Stimulated activated naive CD8-positive, alpha-beta T cell treated with anti-CD3 and anti-CD28 coated beads, Interleukin-15, amount 100 ng/mL, for 72 hours (primary cell): ENCODE results near the gene GLIPR2.

ENCODE experiments used
- ATAC-seq: fragments of 150-1000 bp; cut with Tn5 transposase; 2 replicates; pipeline ENCODE4 v1.10.0; 2021; ENCODE audit warnings: mild to moderate bottlenecking, moderate library complexity
- DNase-seq, 2 donors: peaks; one replicate each; pipeline ENCODE4 v3.0.0; 2021 to 2022
- H3K27ac Mint-ChIP-seq, 2 donors: one replicate each; pipeline ENCODE4 v1.8.0; 2022; ENCODE audit warnings: mild to moderate bottlenecking in 2 of 2, mixed read lengths in 2 of 2, moderate library complexity in 2 of 2
- H3K27me3 Mint-ChIP-seq: one replicate; pipeline ENCODE4 v1.8.0; 2022; ENCODE audit warnings: mixed read lengths
- H3K4me1 Mint-ChIP-seq: one replicate; pipeline ENCODE4 v1.8.0; 2022; ENCODE audit warnings: mild to moderate bottlenecking, mixed read lengths
- H3K4me3 Mint-ChIP-seq, 2 donors: one replicate each; pipeline ENCODE4 v1.8.0; 2022; ENCODE audit warnings: mild to moderate bottlenecking in 2 of 2, mixed read lengths in 2 of 2, moderate library complexity in 1 of 2
- H3K9me3 Mint-ChIP-seq, 2 donors: one replicate each; pipeline ENCODE4 v1.8.0; 2022; ENCODE audit warnings: mixed read lengths in 2 of 2

The GLIPR2 gene

DNA sequence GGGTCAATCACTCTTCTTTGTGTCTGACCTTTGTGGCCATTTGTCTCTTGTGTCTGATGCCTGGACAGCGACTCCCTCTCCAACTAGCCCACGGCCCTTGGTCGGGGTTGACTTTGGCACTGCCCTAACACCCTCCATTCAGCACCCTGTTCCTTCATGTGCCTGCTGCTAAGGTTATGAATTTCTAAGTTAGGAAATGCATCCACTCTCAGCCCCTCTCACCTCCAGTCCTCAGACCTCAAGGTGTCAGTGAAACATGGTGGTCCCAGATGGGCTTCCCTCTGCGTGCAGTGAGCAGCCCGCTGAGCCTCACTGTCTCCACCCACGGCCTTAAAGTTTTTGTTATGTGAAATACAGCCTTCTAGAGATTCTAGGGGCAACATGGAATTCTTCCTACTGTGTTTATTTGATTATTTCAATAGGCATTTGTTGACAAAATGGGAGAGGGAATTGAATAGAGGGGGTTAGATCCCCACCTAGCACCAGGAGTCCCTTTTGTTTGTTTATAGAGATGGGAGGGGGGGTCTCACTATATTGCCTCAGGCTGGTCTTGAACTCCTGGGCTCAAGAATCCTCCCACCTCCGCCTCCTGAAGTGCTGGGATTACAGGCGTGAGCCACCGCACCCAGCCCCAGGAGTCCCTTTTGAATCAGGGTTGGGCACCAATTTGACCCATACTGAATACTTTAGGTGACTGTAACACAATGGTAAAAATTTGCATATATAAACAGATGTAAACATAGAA, 1.6 kb upstream of the GLIPR2 start:
- Mint-ChIP-seq H3K27me3 (peaks cover 27% of the 10 kb centered on the region), H3K9me3 (no peaks in the 10 kb centered on the region), H3K27ac (no peak overlapping the region), H3K4me3 (no peak overlapping the region), H3K4me1 (peaks cover 35% of the 10 kb centered on the region)
- DNase-seq (no peak), ATAC-seq (no peak)

GRCh38 chr9:36135741-36136271, 727 bp upstream of the GLIPR2 start:
- Mint-ChIP-seq H3K27me3 (peaks cover 27% of the 10 kb centered on the region), H3K4me3 (peak overlapping the region; percentile 81 to 86), H3K9me3 (no peaks in the 10 kb centered on the region), H3K27ac (no peak overlapping the region), H3K4me1 (peaks cover 44% of the 10 kb centered on the region)
- ATAC-seq: no peak
- DNase-seq: no peak

- Mint-ChIP-seq H3K27ac (peak overlapping the region in 1 of 2 donors; percentile 2), H3K4me1 (peaks cover 55% of the 10 kb centered on the region), H3K27me3 (peaks cover 27% of the 10 kb centered on the region), H3K9me3 (no peaks in the 10 kb centered on the region), H3K4me3 (peak overlapping the region; percentile 78 to 83)
- no peak for DNase-seq
- ATAC-seq: peak; percentile 50
These were observed 410 bp downstream of the GLIPR2 start for GRCh38 chr9:36136894-36137391.

DNA sequence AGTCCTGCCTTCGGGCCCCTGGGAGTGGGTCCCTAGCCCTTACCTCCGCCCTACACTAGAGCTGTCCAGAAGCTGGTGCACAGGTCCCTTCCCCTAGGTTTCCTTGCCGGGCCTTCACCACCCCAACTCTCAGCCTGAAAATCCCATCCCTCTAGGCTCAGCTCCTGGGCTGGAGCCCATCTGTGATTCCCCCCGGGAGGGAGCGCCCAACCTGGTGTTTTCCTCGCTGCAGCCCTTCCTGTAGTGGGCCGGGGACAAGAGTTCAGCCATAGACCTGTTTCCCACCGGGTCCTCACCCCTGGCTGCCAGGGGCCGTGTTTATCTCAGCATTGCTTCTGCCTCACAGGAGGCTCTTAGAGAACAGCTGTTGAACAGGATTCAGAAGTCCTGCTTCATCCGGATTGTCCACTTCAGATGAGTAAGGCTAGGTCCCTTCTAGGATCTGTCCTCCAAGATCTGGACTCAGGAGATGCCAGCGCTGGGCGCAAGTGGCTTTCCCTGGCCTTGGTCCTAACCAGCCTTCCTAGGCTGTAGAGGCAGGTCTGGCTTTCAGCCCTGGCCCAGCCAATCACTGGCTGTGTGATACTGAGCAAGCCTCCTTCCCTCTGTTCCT, 965 bp downstream of the GLIPR2 start:
- peak; percentile 0 for ATAC-seq
- Mint-ChIP-seq H3K4me1 (peaks cover 61% of the 10 kb centered on the region), H3K27ac (peak overlapping the region in 1 of 2 donors; percentile 2), H3K27me3 (peaks cover 27% of the 10 kb centered on the region), H3K9me3 (no peaks in the 10 kb centered on the region), H3K4me3 (peak overlapping the region; percentile 78 to 83)
- no peak for DNase-seq

- DNase-seq (no peak), ATAC-seq (no peak)
- Mint-ChIP-seq H3K9me3 (no peaks in the 10 kb centered on the region), H3K4me3 (no peak overlapping the region), H3K27me3 (peaks cover 27% of the 10 kb centered on the region), H3K27ac (no peak overlapping the region), H3K4me1 (peaks cover 71% of the 10 kb centered on the region)
These were observed 2.0 kb downstream of the GLIPR2 start for GRCh38 chr9:36138496-36138895.

DNA sequence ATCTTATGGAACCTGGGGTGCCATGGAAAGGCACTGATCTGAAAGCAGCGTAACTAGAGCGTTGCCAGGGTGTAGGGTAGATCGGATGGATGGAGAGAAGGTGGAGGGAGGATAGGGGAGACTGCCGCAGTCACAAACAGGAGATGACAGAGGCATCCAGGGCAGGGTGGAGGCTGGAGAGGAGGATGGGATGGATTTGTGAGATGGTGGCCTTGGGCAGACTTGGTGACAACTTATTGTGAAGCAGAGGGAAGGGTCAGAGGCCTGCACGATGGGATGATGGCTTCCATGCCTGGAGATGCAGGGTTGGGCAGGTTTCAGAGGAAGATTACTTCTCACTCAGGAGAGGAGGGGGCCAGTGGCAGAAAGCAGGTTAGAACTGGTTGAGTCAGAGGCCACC, 2.4 kb downstream of the GLIPR2 start:
- Mint-ChIP-seq H3K4me3 (no peak overlapping the region), H3K4me1 (peaks cover 75% of the 10 kb centered on the region), H3K27ac (no peak overlapping the region), H3K27me3 (peaks cover 27% of the 10 kb centered on the region), H3K9me3 (no peaks in the 10 kb centered on the region)
- DNase-seq (no peak), ATAC-seq (no peak)

DNA sequence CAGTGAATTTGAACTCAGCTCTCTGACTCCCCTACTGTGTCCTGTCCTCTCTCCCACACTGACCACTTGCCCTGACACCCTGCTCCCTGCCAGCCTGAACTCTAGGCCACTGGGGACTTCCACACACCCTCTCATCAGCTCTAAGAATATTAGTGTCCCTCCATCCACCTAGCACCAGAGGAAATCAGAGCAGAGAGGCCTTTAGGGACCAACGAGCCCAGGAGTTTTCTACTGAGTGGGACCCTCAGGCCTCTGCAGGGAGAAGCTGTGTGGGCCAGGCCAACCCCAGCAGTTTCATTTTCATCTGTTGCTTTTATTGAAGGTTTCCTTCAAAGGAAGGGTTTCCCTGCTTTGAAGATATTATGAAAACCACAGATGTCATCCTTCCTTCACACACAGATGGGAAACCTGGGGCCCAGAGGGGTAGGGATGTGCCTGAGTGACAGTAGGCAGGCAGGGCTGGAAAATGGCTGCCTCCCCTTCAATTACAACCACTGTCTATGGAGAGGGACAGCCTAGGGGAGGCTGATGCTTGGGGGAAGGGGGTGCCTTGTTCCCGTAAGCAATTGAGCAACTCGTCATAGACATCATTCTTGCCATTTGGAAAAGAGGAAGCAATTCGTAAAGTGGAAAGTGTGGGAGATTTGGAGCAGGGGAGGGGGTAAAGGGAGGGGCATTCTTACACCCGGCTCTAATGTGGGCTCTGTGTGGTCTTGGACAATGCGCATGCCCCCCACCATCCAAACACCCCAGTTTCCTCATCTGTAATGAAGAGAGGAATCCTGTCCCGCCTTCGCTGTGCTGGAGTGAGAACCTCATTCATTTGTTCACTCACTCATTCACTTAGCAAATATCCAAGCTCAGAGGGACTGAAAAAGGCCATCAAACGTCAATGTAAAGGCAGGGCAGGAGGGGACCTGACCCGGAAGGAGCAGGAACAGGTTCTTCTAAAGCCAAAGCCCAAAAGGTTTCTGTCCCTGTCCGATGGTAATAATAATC, 3.9 kb downstream of the GLIPR2 start:
- Mint-ChIP-seq H3K27me3 (peaks cover 20% of the 10 kb centered on the region), H3K4me1 (peaks cover 90% of the 10 kb centered on the region), H3K4me3 (peak overlapping the region; percentile 71), H3K27ac (peak overlapping the region in 1 of 2 donors; percentile 17), H3K9me3 (peaks cover 2 to 4% of the 10 kb centered on the region in 2 donors)
- ATAC-seq (peak; percentile 8), DNase-seq (peak in 1 of 2 donors; percentile 36)

DNA sequence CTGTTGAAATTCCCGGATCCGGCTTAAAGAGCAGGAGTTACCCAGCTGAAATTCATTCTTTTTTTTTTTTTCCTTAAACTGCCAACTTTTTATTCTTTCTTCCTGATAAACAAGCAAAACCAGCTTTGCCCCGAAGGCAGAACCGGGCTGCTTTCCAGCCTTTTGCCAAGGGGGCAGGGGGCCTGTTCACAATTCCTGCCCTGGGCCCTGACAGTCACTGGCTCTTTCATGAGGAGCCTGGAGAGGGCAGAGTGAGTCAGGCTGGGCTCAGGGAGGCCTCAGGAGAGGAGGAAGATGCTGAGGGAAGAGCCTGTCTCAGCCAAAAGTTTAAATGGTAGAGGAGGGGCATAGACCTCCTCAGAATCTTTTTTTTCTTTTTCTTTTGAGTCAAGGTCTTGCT, 4.8 kb downstream of the GLIPR2 start:
- DNase-seq (no peak), ATAC-seq (no peak)
- no peak overlapping the region for H3K4me3 Mint-ChIP-seq
- peaks cover 91% of the 10 kb centered on the region for H3K4me1 Mint-ChIP-seq
- H3K9me3 Mint-ChIP-seq: peaks cover 11 to 13% of the 10 kb centered on the region in 2 donors
- peaks cover 13% of the 10 kb centered on the region for H3K27me3 Mint-ChIP-seq
- peak overlapping the region in 1 of 2 donors; percentile 29 for H3K27ac Mint-ChIP-seq

- H3K9me3 Mint-ChIP-seq: peaks cover 14 to 16% of the 10 kb centered on the region in 2 donors
- H3K27me3 Mint-ChIP-seq: peaks cover 13% of the 10 kb centered on the region
- DNase-seq (no peak), ATAC-seq (no peak)
- H3K4me1 Mint-ChIP-seq: peaks cover 91% of the 10 kb centered on the region
- H3K4me3 Mint-ChIP-seq: peak overlapping the region in 1 of 2 donors; percentile 52
- peak overlapping the region in 1 of 2 donors; percentile 29 for H3K27ac Mint-ChIP-seq
These were observed 5.2 kb downstream of the GLIPR2 start for GRCh38 chr9:36141761-36142160.

DNA sequence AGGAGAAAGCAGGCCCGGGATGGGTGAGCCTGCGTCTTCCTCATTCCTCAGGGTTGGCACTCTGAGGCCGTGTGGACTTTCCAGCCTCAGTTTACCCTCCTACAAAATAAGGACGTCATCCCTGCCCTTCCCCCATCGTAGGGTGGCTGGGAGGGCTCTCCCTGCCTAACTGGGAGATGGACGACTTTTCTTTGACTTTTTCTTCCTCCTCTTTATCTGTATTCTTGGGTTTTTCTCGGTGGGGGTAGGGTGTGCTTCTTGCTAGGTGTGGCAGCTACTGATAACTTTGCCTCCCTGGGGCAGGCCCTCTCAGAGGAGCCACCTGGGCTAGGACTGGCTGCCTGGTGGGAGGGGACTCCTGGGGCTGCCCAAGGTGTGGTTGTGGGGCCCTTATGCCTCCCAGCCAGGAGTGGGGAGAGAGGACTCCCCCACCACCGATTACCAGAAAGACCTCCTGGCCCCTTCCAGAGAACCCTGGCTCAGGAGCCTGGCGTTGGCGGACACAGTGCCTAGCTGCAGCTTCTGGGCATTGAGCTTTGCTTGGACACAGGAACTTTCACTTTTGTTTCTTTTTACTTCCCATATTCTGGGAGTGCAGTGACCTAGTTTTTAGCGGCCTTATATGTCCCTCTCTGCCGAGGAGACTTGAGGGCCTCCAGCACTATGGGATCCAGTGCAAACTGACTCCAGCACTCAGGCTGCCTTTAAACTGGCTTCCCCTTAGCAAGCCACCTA, 6.1 kb downstream of the GLIPR2 start:
- DNase-seq: no peak
- Mint-ChIP-seq H3K4me3 (peak overlapping the region; percentile 82 to 87), H3K4me1 (peaks cover 92% of the 10 kb centered on the region), H3K27me3 (peaks cover 13% of the 10 kb centered on the region), H3K9me3 (peaks cover 14 to 16% of the 10 kb centered on the region in 2 donors), H3K27ac (peak overlapping the region; percentile 87 to 96)
- ATAC-seq: no peak

DNA sequence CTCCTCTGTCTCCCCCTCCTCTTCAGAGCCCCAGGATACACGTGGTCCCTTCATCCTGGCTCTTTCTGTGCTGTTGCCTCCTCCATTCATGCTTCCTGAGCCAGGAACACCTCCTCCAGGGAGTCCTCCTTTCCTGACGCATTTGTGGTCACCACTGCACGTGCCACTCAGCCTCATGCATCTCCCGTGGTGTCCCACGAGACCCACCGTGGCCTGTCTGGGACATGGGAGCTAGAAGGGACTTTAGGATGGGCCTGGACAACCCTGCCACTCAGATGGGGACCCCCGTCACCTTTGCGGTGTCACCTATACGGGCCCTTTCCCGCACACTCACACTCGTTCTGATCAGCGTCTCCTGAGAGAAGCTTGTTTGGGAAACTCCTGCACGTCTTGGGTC, 6.7 kb downstream of the GLIPR2 start:
- Mint-ChIP-seq H3K27ac (peak overlapping the region; percentile 87 to 96), H3K9me3 (peaks cover 14 to 16% of the 10 kb centered on the region in 2 donors), H3K4me3 (peak overlapping the region; percentile 82 to 87), H3K27me3 (peaks cover 11% of the 10 kb centered on the region), H3K4me1 (peaks cover 94% of the 10 kb centered on the region)
- DNase-seq (no peak), ATAC-seq (no peak)

GRCh38 chr9:36144309-36145232, 8.0 kb downstream of the GLIPR2 start:
- Mint-ChIP-seq H3K4me1 (peaks cover 94% of the 10 kb centered on the region), H3K27me3 (no peaks in the 10 kb centered on the region), H3K9me3 (peaks cover 14 to 16% of the 10 kb centered on the region in 2 donors), H3K27ac (peak overlapping the region; percentile 96 to 97), H3K4me3 (peak overlapping the region; percentile 82 to 87)
- DNase-seq: peak in 1 of 2 donors; percentile 46
- ATAC-seq: peak; percentile 61

DNA sequence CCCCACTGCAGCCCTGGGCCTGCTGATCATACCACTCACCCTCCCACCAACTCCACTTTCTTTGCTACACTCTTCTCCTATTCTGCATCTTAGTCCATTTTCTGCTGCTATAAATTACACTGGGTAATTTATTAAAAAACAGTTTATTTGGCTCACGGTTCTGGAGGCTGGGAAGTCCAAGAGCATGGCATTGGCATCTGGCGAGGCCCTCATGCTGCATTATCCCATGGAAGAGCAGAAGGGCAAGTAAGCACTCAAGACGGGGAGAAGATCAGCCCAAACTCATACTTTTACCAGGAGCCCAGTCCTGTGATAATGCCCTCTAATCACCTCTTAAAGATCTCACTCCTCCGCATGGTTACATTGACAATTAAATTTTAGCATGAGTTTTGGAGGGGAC, 9.4 kb downstream of the GLIPR2 start:
- ATAC-seq (no peak), DNase-seq (no peak)
- no peaks in the 10 kb centered on the region for H3K27me3 Mint-ChIP-seq
- H3K4me1 Mint-ChIP-seq: peaks cover 94% of the 10 kb centered on the region
- H3K9me3 Mint-ChIP-seq: peaks cover 14 to 16% of the 10 kb centered on the region in 2 donors
- no peak overlapping the region for H3K4me3 Mint-ChIP-seq
- no peak overlapping the region for H3K27ac Mint-ChIP-seq
